ENCODE results near the gene EIF5A.

The EIF5A gene

GRCh38 chr17:7306911-7307685 lies at the start of gene EIF5A:
TSS of gene EIF5A (plus strand) at chr17:7307628. CDS start at chr17:7309636, 2,008 bp downstream.
- peak; percentile 100 for DNase-seq

DNA sequence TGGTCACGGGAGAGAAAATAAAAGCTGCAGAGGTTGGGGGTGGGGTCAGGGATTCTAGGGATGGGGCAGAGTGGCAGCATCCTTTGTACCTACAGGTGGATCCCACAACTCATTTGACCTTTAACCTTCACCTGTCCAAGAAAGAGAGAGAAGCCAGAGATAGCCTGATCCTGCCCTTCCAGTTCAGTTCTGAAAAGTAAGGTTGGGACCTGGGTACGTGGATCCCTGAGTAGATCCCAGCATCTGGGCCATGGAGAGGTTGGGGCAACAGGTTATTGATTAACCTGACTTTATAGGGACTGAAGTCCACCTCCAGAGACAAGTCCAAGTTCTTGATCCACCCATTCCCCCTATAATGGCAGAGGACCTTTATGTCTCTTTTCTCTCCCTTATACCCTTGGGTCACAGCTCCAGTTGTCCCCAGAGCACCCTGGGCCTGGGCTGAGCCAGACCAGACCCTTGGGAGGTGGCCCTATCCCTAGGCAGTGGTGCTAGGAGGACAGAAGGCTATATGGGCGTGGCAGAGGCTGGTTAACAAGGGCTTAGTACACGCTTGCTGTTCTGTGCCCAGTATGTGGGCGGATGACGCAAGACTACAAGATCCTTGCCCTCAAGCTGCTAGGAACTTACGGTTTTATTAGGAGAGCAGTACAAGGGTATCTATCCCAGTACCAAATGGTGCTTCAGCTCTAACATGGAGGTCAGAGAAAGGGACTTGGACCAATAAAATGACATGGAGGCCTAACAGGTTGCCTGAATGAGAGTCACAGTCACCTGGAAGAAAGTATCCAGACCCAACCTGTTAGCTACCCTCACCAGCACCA lies 48.5 kb upstream of the EIF5A start:
- no peak for DNase-seq

DNA sequence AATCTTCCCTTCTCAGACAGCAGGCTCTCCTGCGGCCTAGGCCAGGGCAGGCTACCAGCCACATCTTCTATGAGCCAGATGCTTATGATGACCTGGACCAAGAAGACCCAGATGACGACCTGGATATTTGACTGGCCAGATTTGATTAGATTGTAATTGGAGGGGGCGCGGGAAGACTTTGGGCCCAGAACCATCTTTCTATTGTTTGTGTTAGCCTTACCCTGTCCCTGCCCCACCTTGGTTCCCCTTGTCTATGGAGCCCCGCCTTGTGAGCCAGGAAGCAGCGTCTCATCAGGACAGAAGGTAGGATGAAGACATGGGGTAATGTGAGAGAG lies 47.9 kb upstream of the EIF5A start:
- DNase-seq = no peak

- no peak for DNase-seq
These were observed 47.3 kb upstream of the EIF5A start for GRCh38 chr17:7260151-7260550.

DNA sequence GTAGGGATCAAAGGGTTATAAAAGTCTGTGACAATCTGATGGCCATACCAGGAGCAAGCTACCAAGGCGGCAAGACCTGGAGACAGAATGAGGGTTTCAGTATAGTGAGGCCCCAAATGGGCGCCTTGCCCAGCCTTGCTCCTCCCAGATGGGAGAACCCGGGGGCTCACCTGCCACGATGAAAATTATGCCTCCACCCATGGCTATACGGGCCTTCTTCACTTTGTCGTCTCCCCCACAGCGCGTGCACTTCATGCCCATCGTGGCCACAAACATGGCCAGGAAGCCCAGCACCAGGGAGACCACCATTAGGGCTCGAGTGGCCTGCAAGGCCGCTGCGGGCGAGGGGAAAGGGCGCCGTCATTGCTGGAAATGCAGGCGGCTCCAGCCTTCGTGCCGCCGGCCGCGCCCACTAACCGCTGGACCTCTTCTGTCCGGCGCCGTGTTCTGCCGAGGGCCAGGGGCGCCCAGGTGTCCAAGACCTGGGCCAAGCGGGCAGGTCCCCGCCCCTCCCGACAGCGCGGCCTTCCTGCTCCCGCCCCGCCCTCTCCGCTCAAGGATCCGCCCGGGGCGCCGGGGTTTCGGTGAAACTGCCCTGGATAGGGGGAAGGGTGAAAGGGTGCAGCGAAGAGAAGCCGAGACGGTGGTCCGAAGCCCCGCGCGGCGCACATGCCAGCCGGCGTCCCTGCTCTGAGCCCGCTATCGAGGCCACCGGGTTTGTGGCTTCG lies 46.6 kb upstream of the EIF5A start:
- peak; percentile 34 for DNase-seq

DNA sequence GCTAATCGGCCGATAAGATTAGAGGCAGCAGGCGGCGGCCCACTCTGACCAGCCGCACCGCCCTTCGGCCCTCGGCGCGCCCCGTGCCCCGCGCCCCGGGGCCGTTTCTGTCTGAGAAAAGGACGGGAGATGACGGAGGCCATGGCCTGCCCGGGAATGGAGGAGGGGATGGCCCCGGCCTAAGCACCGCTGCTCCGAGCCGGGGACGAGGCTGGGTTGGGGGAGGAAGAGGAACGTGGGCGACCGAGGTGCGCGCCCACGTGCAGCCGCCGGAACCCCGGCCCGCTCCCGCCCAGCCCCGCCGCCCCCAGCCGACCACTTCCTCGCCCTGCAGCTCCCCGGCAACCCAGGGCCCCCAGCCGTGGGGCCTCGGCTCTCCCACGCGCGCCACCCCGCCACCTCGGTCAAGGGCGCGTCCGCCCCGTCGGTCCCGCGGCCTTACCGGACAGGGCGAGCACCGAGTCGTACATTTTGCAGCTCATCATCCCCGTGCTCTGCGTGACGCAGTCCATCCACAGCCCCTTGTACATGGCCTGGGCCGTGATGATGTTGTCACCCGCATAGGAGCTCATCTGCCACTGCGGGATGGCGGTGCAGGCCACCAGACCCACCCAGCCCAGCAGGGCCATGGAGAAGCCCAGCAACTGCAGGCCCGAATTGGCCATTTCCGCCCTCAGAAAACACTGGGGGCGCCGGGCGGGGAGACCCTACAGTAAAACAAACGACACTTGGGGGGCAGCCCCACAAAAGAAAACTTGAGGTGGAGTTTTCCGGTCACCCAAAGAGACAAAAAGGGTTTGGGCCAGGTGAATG lies 45.8 kb upstream of the EIF5A start:
- DNase-seq = peak; percentile 22

- DNase-seq = no peak
These were observed 45.1 kb upstream of the EIF5A start, which contains the start of gene CLDN7 for GRCh38 chr17:7262192-7262934. TSS of gene CLDN7 (minus strand) at chr17:7262478. CDS start at chr17:7262043, 435 bp downstream.

DNA sequence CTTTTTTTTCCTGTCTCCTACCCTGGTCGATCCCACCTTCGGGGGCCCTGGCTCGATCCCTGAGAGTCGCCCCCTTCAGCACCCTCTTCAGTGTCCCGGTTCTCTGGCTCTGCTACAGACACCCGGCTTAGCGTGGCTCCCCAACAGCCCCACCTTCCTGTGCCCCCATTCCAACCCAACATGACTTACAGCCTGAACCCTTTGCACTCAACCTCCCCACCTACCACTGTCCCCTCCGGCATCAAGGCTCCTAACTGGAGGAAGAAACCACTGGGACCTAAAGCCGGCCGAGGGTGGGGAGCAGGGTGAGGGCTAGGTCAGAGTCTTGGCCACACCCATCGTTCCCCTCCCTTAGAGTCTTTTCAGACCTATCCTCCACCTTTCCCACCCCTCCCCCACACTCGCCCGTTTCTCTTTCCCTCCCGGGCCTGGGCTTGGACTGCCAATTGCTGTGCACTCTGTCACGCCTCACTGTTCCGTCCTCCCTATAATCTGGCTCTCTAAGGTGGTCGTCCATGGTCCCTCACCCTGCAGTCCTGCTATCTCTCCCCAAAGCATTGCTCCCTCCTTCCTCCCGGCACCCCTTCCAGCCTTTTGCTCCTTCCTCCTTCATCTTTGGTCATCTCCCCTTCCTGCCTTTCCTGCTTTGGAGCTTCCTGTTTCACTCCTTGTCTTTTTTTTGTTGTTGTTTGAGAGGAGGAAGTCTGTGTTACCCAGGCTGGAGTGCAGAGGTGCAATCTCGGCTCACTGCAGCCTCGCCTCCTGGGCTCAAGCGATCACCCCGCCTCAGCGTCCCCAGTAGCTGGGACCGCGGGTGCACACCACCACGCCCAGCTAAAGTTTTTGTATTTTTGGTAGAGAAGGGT lies 44.3 kb upstream of the EIF5A start:
- peak; percentile 32 for DNase-seq

DNA sequence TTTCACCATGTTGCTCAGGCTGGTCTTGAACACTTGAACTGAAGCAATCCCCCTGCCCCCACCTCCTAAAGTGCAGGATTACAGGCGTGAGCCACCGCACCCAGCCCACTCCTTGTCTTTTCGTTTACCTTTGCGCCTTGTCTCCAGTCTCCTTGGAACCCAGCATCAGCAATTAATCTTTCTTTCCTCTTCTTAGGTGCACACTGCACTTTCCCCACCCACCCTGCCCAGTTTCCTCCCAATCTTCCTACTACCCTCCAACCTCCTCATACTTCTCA lies 43.7 kb upstream of the EIF5A start:
- no peak for DNase-seq

- DNase-seq = no peak
These were observed 40.6 kb upstream of the EIF5A start for GRCh38 chr17:7266784-7267183.

- no peak for DNase-seq
These were observed 28.0 kb upstream of the EIF5A start for GRCh38 chr17:7279448-7279847.

- peak; percentile 87 for DNase-seq
These were observed 26.8 kb upstream of the EIF5A start for GRCh38 chr17:7280519-7281073.

DNA sequence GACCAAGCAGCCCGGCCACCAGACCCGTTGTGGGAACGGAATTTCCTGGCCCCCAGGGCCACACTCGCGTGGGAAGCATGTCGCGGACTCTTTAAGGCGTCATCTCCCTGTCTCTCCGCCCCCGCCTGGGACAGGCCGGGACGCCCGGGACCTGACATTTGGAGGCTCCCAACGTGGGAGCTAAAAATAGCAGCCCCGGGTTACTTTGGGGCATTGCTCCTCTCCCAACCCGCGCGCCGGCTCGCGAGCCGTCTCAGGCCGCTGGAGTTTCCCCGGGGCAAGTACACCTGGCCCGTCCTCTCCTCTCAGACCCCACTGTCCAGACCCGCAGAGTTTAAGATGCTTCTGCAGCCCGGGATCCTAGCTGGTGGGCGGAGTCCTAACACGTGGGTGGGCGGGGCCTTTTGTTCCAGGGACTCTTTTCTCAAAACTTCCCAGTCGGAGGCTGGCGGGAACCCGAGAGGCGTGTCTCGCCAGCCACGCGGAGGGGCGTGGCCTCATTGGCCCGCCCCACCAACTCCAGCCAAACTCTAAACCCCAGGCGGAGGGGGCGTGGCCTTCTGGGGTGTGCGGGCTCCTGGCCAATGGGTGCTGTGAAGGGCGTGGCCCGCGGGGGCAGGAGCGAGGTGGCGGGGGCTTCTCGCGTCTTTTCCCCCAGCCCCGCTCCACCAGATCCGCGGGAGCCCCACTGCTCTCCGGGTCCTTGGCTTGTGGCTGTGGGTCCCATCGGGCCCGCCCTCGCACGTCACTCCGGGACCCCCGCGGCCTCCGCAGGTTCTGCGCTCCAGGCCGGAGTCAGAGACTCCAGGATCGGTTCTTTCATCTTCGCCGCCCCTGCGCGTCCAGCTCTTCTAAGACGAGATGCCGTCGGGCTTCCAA lies 26.1 kb upstream of the EIF5A start, which contains the start of gene SLC2A4:
SLC2A4 (plus strand) TSS at position 645 of the 879 bp plus-strand sequence; CDS start at position 862, 217 bp downstream.
- DNase-seq = peak; percentile 93

DNA sequence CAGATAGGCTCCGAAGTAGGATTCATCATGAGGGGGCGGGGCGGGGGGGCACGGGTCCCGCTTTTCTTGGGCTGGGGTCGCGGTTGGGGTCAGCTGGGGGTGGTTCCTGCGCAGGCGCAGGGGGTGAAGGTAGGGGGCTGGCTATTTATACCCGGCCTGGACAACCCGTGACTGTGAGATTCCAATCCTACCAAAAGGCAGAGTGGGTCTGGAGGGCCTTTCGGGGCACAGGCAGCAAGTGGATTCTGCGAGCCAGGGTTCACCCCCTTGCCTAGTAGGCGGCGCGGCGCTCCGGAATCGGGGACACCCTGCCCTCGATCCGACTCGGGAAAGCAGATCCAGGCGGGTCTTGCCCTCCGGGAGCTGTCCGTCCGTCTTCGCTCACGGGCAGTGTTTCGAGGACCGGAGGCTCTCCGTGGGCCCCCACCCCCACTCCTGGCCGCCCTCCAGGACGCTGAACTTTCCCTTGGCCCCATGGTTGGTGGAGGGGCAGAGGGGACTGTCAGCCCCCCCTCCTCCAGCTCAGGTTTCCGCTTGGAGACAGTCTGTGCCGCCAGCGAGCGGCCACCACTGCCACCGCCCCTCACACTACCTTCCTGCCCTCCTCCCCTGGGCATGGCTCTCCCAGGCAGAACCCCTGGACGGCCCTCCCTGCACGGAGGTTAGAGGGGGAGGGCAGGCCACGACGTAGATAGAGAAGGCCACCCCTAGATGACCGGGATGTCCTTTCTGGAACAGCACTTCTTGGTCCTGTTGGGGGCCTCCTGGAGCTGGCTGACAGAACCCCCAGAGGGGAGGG lies 25.3 kb upstream of the EIF5A start:
- peak; percentile 64 for DNase-seq

- no peak for DNase-seq
These were observed 24.6 kb upstream of the EIF5A start for GRCh38 chr17:7282752-7283321.

GRCh38 chr17:7283471-7284216 lies 23.8 kb upstream of the EIF5A start:
- no peak for DNase-seq

DNA sequence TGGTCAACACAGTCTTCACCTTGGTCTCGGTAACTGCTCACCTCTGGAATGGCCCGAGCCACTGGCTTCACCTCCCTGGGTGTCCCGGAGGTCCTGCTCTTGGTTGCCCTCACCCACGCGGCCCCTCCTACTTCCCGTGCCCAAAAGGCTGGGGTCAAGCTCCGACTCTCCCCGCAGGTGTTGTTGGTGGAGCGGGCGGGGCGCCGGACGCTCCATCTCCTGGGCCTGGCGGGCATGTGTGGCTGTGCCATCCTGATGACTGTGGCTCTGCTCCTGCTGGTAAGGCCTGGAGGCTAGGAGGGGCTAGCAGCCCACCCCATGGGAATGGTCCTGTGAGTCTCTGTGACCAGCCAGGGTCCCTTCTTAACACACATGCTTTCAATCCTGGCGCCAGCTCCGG lies 22.5 kb upstream of the EIF5A start:
- no peak for DNase-seq

GRCh38 chr17:7285679-7286078 lies 21.7 kb upstream of the EIF5A start:
- no peak for DNase-seq
